ENCODE results near the gene BICD2. TPM values are rescaled to one million over a fixed set of nuclear protein-coding genes. Genes with fewer than 3 reads are reported as not detected.

The BICD2 gene
- total and polyA plus RNA-seq, 2 donors (not counting 1 experiment from before 2014, with no cell fraction given), result 33.2 to 49.5 TPM

DNA sequence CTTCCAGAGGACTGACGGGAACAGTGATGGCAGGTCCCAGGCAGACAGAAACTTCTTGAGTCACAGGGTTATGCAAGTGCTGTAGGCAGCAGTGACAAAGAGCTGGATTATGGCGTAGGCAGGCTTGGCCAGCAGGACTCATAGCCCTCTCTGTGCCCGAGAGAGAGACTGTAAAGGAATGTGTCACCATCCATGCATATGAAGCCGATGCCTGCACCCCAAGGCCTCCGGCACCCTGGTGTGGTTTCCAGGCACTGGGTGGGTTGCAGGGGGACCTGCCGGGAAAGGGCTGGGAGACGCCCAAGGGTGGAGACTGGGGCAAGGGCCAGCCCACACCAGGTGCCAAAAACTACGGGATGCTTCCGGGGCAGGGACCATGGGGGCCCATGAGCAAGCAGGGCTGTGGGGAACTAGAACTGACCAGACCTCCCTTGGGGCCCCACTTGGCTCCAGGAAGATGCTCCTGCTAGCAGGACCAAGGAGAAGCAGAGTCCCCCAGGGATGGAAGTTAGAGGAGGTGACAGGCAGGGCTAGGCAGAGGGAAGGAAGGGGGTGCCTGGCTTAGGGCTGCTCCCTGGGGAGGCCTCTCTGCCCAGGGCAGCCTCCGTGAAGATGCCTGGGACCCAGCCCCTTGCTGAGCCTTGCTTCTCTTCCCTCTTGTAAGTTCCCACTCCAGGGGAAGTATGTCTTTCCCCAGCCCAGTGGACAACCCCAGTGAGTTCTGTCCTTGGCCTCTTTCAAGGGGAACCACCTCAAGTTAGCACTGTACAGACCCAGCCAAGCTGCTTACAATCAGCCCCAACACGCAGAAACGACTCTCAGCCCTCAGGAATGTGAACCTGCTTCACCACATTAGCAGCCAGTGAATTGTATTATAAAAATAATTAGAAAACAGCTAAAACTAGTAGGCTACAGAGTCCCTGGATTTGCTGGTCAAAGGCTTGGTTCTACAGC is 84.2 kb downstream of the BICD2 start:
- Histone ChIP-seq H3K27ac (ENCODE audit: low read length in 2 of 2) (no peak overlapping the region), H2AFZ (ENCODE audit: insufficient read depth, low read depth, low read length, poor library complexity, severe bottlenecking) (no peak overlapping the region), H3K9ac (ENCODE audit: low read length) (no peak overlapping the region), H3K36me3 (replicated peaks in 1 of 2; ENCODE audit: control extremely low read depth in 1 of 2, control insufficient read depth in 1 of 2, extremely low read depth in 1 of 2, insufficient read depth in 2 of 2, low read length in 1 of 2) (no peaks in the 10 kb centered on the region), H4K20me1 (ENCODE audit: control insufficient read depth, insufficient read depth, low read length, poor library complexity, severe bottlenecking) (no peaks in the 10 kb centered on the region), H3K4me3 (ENCODE audit: control extremely low read depth in 1 of 5, extremely low read depth in 1 of 5, insufficient read depth in 1 of 5, low read depth in 2 of 5, low read length in 4 of 5) (no peak overlapping the region), H3K9me3 (ENCODE audit: control extremely low read depth in 1 of 3, control insufficient read depth in 2 of 3, insufficient read depth in 1 of 3, low read length in 2 of 3) (no peaks in the 10 kb centered on the region), H3K4me1 (ENCODE audit: control insufficient read depth in 2 of 2, insufficient read depth in 2 of 2, low read length in 2 of 2) (peaks cover 0 to 3% of the 10 kb centered on the region in 2 donors), H3K4me2 (replicated peaks; ENCODE audit: low read depth, low read length, poor library complexity, severe bottlenecking) (no peak overlapping the region), H3K79me2 (ENCODE audit: control insufficient read depth, insufficient read depth, low read length) (no peaks in the 10 kb centered on the region), H3K27me3 (replicated peaks in 1 of 4; ENCODE audit: control extremely low read depth in 1 of 4, control insufficient read depth in 3 of 4, insufficient read depth in 4 of 4, low read length in 3 of 4) (no peaks in the 10 kb centered on the region)
- POLR2A ChIA-PET, result interaction anchor here (0.5 kb wide), 1 partner anchor 44 kb away, joined by 3 read pairs; no protein-coding TSS in a partner anchor
- Mint-ChIP-seq H3K27me3 (no peaks in the 10 kb centered on the region), H3K9me3 (ENCODE audit: insufficient read depth) (no peaks in the 10 kb centered on the region), H3K27ac (no peak overlapping the region), H3K4me3 (no peak overlapping the region), H3K4me1 (peaks cover 6% of the 10 kb centered on the region)
- WGBS (ENCODE audit: insufficient coverage), result 89% methylated on average over 10 of the region's 12 CpGs
- ATAC-seq (ENCODE audit: low read depth) (no peak), DNase-seq (no peak)
- TF ChIP-seq EZH2 (IDR thresholded peaks at IDR 0.05; ENCODE audit: borderline replicate concordance, insufficient read depth, low read depth, low read length, poor library complexity, severe bottlenecking), result no peak
- TF ChIP-seq, protein P1, sequence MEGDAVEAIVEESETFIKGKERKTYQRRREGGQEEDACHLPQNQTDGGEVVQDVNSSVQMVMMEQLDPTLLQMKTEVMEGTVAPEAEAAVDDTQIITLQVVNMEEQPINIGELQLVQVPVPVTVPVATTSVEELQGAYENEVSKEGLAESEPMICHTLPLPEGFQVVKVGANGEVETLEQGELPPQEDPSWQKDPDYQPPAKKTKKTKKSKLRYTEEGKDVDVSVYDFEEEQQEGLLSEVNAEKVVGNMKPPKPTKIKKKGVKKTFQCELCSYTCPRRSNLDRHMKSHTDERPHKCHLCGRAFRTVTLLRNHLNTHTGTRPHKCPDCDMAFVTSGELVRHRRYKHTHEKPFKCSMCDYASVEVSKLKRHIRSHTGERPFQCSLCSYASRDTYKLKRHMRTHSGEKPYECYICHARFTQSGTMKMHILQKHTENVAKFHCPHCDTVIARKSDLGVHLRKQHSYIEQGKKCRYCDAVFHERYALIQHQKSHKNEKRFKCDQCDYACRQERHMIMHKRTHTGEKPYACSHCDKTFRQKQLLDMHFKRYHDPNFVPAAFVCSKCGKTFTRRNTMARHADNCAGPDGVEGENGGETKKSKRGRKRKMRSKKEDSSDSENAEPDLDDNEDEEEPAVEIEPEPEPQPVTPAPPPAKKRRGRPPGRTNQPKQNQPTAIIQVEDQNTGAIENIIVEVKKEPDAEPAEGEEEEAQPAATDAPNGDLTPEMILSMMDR (IDR thresholded peaks at IDR 0.05), result no peak
- intact Hi-C loops (cut with micrococcal nuclease), result no loop called here
- CTCF ChIA-PET, result no interaction called here
